B cell (primary cell): ENCODE results near the gene SLC52A3. TPM values are rescaled to one million over a fixed set of nuclear protein-coding genes. Genes with fewer than 3 reads are reported as not detected.

Experiments
- ATAC-seq: fragments of 200-7000 bp; cut with Tn5 transposase; one replicate; pipeline ENCODE4 v1.10.0; 2021; ENCODE audit warnings: low read depth, mild to moderate bottlenecking, moderate number of reproducible peaks, moderate library complexity
- CTCF ChIA-PET: fragments of 350-600 bp; sonication (Branson Sonifier 250); formaldehyde crosslinking; loops from one replicate; lab custom pipeline; 2021; ENCODE audit warnings: antibody characterized with exemption, inconsistent platforms; lab: Charles Lee
- POLR2A ChIA-PET: fragments of 350-600 bp; sonication (Branson Sonifier 250); formaldehyde crosslinking; loops from one replicate; lab custom pipeline; 2021; ENCODE audit warnings: antibody characterized with exemption; lab: Charles Lee
- DNase-seq: peaks from one replicate; pipeline ENCODE4 v3.0.0; 2013
- H2AFZ ChIP-seq: 2 replicates; pipeline ENCODE4 v1.6.1; 2012; ENCODE audit warnings: mild to moderate bottlenecking, low read depth, low read length; ENCODE audit not compliant: insufficient read depth, poor library complexity, severe bottlenecking
- H3K27ac ChIP-seq, 2 donors: 1 replicate in 1 of 2; 2 replicates in 1 of 2; pipeline ENCODE4 v1.5.1; 2012 to 2013; ENCODE audit warnings: low read length in 2 of 2, mild to moderate bottlenecking in 2 of 2, moderate library complexity in 1 of 2
- H3K27me3 ChIP-seq, 4 experiments: fragments of 200-600 bp in 1 of 4; sonication (generic) in 1 of 4; replicated peaks in 1 of 4; 1 replicate in 2 of 4; 2 replicates in 2 of 4; pipeline versions ENCODE4 v1.6.1 to v1.7.0; 2013 to 2016; ENCODE audit warnings: low read length in 3 of 4, mild to moderate bottlenecking in 2 of 4, mixed read lengths in 1 of 4, moderate library complexity in 1 of 4; ENCODE audit not compliant: insufficient read depth in 4 of 4, control insufficient read depth in 3 of 4; ENCODE audit errors: control extremely low read depth in 1 of 4
- H3K36me3 ChIP-seq, 2 experiments: replicated peaks in 1 of 2; 1 replicate in 1 of 2; 2 replicates in 1 of 2; pipeline versions ENCODE4 v1.6.1 to v1.7.1; 2013; ENCODE audit warnings: low read length in 1 of 2; ENCODE audit not compliant: insufficient read depth in 2 of 2, control insufficient read depth in 1 of 2; ENCODE audit errors: control extremely low read depth in 1 of 2, extremely low read depth in 1 of 2
- H3K4me1 ChIP-seq, 2 donors: fragments of 200-600 bp in 1 of 2; sonication (generic) in 1 of 2; 1 replicate in 1 of 2; 2 replicates in 1 of 2; pipeline versions ENCODE4 v1.5.1 to v1.6.1; 2013 to 2017; ENCODE audit warnings: low read length in 2 of 2; ENCODE audit not compliant: control insufficient read depth in 2 of 2, insufficient read depth in 2 of 2
- H3K4me2 ChIP-seq: replicated peaks from 2 replicates; pipeline ENCODE3; 2012; ENCODE audit warnings: mild to moderate bottlenecking, low read depth, low read length; ENCODE audit not compliant: poor library complexity, severe bottlenecking
- H3K4me3 ChIP-seq, 5 experiments: fragments of 200-600 bp in 1 of 5; sonication (generic) in 1 of 5; 1 replicate in 3 of 5; 2 replicates in 2 of 5; pipeline versions ENCODE4 v1.5.1 to v1.7.0; 2011 to 2016; ENCODE audit warnings: low read length in 4 of 5, mild to moderate bottlenecking in 4 of 5, low read depth in 2 of 5, control low read depth in 1 of 5, moderate library complexity in 1 of 5; ENCODE audit not compliant: insufficient read depth in 1 of 5; ENCODE audit errors: control extremely low read depth in 1 of 5, extremely low read depth in 1 of 5
- H3K79me2 ChIP-seq: fragments of 200-600 bp; sonication (generic); one replicate; pipeline ENCODE4 v1.6.0; 2016; ENCODE audit warnings: low read length; ENCODE audit not compliant: control insufficient read depth, insufficient read depth
- H3K9ac ChIP-seq: fragments of 200-600 bp; sonication (generic); 2 replicates; pipeline ENCODE4 v1.6.1; 2017; ENCODE audit warnings: mild to moderate bottlenecking, low read length, moderate library complexity
- H3K9me3 ChIP-seq, 3 donors: one replicate each; pipeline versions ENCODE4 v1.6.1 to v1.7.1; 2013; ENCODE audit warnings: low read length in 2 of 3; ENCODE audit not compliant: control insufficient read depth in 2 of 3, insufficient read depth in 1 of 3; ENCODE audit errors: control extremely low read depth in 1 of 3
- H4K20me1 ChIP-seq: 2 replicates; pipeline ENCODE4 v1.6.0; 2012; ENCODE audit warnings: mild to moderate bottlenecking, low read length; ENCODE audit not compliant: insufficient read depth, control insufficient read depth, poor library complexity, severe bottlenecking
- H3K27ac Mint-ChIP-seq: one replicate; pipeline ENCODE4 v1.8.0; 2021; ENCODE audit warnings: mixed read lengths
- H3K27me3 Mint-ChIP-seq: one replicate; pipeline ENCODE4 v1.8.0; 2021; ENCODE audit warnings: mixed read lengths
- H3K4me1 Mint-ChIP-seq: one replicate; pipeline ENCODE4 v1.8.0; 2021; ENCODE audit warnings: mixed read lengths
- H3K4me3 Mint-ChIP-seq: one replicate; pipeline ENCODE4 v1.8.0; 2021; ENCODE audit warnings: mixed read lengths
- H3K9me3 Mint-ChIP-seq: one replicate; pipeline ENCODE4 v1.8.0; 2022; ENCODE audit warnings: mixed read lengths; ENCODE audit not compliant: insufficient read depth
- CTCF ChIP-seq: fragments of 200-600 bp; IDR thresholded peaks from one replicate; pipeline ENCODE4 v1.8.0; 2022; ENCODE audit warnings: antibody characterized with exemption, mild to moderate bottlenecking
- EZH2 ChIP-seq: IDR thresholded peaks from 2 replicates; pipeline ENCODE4 v1.6.1; 2012; ENCODE audit warnings: borderline replicate concordance, low read depth, mild to moderate bottlenecking, moderate library complexity, low read length; ENCODE audit not compliant: insufficient read depth, poor library complexity, severe bottlenecking
- WGBS: methylation state at CpG from one replicate; pipeline ENCODE4 v1.1.5; 2013; ENCODE audit warnings: missing lambda C conversion rate; ENCODE audit not compliant: insufficient coverage; 5-methylcytosine and 5-hydroxymethylcytosine counted together
- intact Hi-C: fragments of 100-400 bp; cut with micrococcal nuclease; formaldehyde crosslinking; loops from one replicate; pipeline ENCODE4 v1.10.0; 2022
- polyA plus RNA-seq: library from polyadenylated mRNA; depleted of rRNA; stranded (reverse); fragments of >200 nt; gene quantifications from 2 replicates; pipeline ENCODE4 v1.2.3, GENCODE V29; 2012
- total RNA-seq, 2 donors: library from RNA; stranded (reverse); fragments of 120-200 nt in 1 of 2; gene quantifications; 1 replicate in 1 of 2; 2 replicates in 1 of 2; pipeline versions ENCODE4 v1.2.3 to v1.2.4, GENCODE V29; 2013 to 2022

SLC52A3 gene
- total and polyA plus RNA-seq, 2 donors (not counting 1 experiment from before 2014, with no cell fraction given), result not detected

GRCh38 chr20:731891-732560 lies 36.3 kb downstream of the SLC52A3 start:
- Histone ChIP-seq H3K36me3 (no peaks in the 10 kb centered on the region), H3K27me3 (peaks cover 0 to 23% (median 8%) of the 10 kb centered on the region in 4 experiments), H3K9ac (no peak overlapping the region), H2AFZ (no peak overlapping the region), H3K4me1 (peaks cover 6 to 7% of the 10 kb centered on the region in 2 donors), H3K4me2 (no peak overlapping the region), H3K79me2 (no peaks in the 10 kb centered on the region), H3K4me3 (no peak overlapping the region), H3K27ac (no peak overlapping the region), H4K20me1 (no peaks in the 10 kb centered on the region), H3K9me3 (peaks cover 0 to 5% (median 0%) of the 10 kb centered on the region in 3 donors)
- POLR2A ChIA-PET, result no interaction called here
- WGBS, result 91% methylated on average over 6 of the region's 8 CpGs
- intact Hi-C loops, result loop anchor here (10.0 kb wide), 1 partner anchor 377 kb away; no protein-coding TSS in a partner anchor
- Mint-ChIP-seq H3K9me3 (no peaks in the 10 kb centered on the region), H3K27ac (no peak overlapping the region), H3K27me3 (peaks cover 38% of the 10 kb centered on the region), H3K4me3 (no peak overlapping the region), H3K4me1 (peaks cover 1% of the 10 kb centered on the region)
- no peak for TF ChIP-seq EZH2
- DNase-seq (no peak), ATAC-seq (no peak)
- CTCF ChIA-PET, result no interaction called here

GRCh38 chr20:730005-730404 lies 38.3 kb downstream of the SLC52A3 start:
- H4K20me1 ChIP-seq, result no peaks in the 10 kb centered on the region
- TF ChIP-seq CTCF (no peak), EZH2 (no peak)
- no CpG with 5 or more reads among the region's 3 CpGs for WGBS
- H3K4me1 ChIP-seq, result peaks cover 6 to 7% of the 10 kb centered on the region in 2 donors
- no peak overlapping the region for H3K4me3 ChIP-seq
- peaks cover 49% of the 10 kb centered on the region for H3K27me3 Mint-ChIP-seq
- peaks cover 0 to 32% (median 11%) of the 10 kb centered on the region in 4 experiments for H3K27me3 ChIP-seq
- no peaks in the 10 kb centered on the region for H3K79me2 ChIP-seq
- H3K9me3 ChIP-seq, result peaks cover 0 to 5% (median 0%) of the 10 kb centered on the region in 3 donors
- H3K4me2 ChIP-seq, result no peak overlapping the region
- H2AFZ ChIP-seq, result no peak overlapping the region
- no peak overlapping the region for H3K9ac ChIP-seq
- H3K36me3 ChIP-seq, result no peaks in the 10 kb centered on the region
- ATAC-seq (no peak), DNase-seq (no peak)
- H3K4me3 Mint-ChIP-seq, result no peak overlapping the region
- ChIA-PET POLR2A (no interaction called here), CTCF (no interaction called here)
- H3K27ac Mint-ChIP-seq, result no peak overlapping the region
- H3K9me3 Mint-ChIP-seq, result no peaks in the 10 kb centered on the region
- intact Hi-C loops, result loop anchor here (10.0 kb wide), 1 partner anchor 375 kb away; no protein-coding TSS in a partner anchor
- H3K4me1 Mint-ChIP-seq, result peaks cover 1% of the 10 kb centered on the region
- no peak overlapping the region for H3K27ac ChIP-seq
